ENCODE data around the gene FAM13C. TPM values are rescaled to one million over a fixed set of nuclear protein-coding genes. Genes with fewer than 3 reads are reported as not detected.

The FAM13C gene
- total and polyA plus RNA-seq, 9 of the 15 experiments (the other 6 are each of a cell fraction or from before 2014, with no cell fraction given) = not detected

DNA sequence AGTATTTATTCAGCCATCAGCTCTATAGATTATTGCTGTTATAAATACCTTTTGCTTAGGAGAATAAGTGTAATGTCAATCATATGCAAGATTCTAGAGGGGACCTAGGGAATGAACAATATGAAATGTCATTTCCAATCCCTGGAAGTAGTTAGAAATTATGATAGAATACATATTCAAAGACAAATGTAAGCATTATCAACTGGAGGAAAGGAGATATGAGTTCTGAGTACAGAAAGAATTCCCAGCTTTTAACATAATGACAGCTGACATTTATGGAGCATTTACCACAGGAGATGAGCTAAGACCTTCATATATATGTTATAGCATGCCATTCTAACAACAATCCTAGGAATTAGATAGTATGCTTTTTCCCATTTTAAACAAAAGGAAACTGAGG lies 86.2 kb downstream of the FAM13C start:
- Histone ChIP-seq H3K4me2 (ENCODE audit: insufficient read depth, low read length) (no peak overlapping the region), H3K9me1 (ENCODE audit: control insufficient read depth, insufficient read depth, low read length) (no peaks in the 10 kb centered on the region), H4K20me1 (replicated peaks; ENCODE audit: control insufficient read depth, insufficient read depth, low read length) (no peaks in the 10 kb centered on the region; the same call in 1 of the 2 replicates), H2AFZ (ENCODE audit: low read depth, low read length) (no peak overlapping the region), H3K36me3 (ENCODE audit: control insufficient read depth, insufficient read depth, low read length) (no peaks in the 10 kb centered on the region), H3K9ac (ENCODE audit: insufficient read depth in 1 of 2, low read depth in 2 of 2, low read length in 2 of 2) (no peak overlapping the region), H3K79me2 (ENCODE audit: control insufficient read depth, insufficient read depth, low read length) (no peaks in the 10 kb centered on the region), H3K4me3 (no peak overlapping the region), H3K4me1 (replicated peaks in 1 of 2; ENCODE audit: control insufficient read depth in 2 of 2, insufficient read depth in 2 of 2, low read length in 2 of 2) (no peaks in the 10 kb centered on the region), H3K27me3 (ENCODE audit: control insufficient read depth in 2 of 2, insufficient read depth in 2 of 2, low read length in 2 of 2) (no peaks in the 10 kb centered on the region), H3K27ac (ENCODE audit: extremely low read depth, low read depth, low read length) (no peak overlapping the region), H3K9me3 (replicated peaks; ENCODE audit: control insufficient read depth, insufficient read depth, low read depth, low read length) (no peaks in the 10 kb centered on the region; the same call in 1 of the 2 replicates)
- in situ Hi-C loops (cut with MboI) = no loop called here
- DNase-seq (ENCODE audit: extremely low read depth in 1 of 4, low spot score in 3 of 4) = no peak
- no peak for ATAC-seq
- no TSS peak for BruUV-seq (replicated peaks)
- no peak for FAIRE-seq
- ChIA-PET POLR2A (no interaction called here), CTCF (ENCODE audit: low intra/inter-chr PET ratio) (no interaction called here)
- intact Hi-C loops (cut with micrococcal nuclease) = no loop called here
- TF ChIP-seq, protein P1, sequence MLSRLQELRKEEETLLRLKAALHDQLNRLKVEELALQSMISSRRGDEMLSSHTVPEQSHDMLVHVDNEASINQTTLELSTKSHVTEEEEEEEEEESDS (CRISPR knock-in tag; IDR thresholded peaks at IDR 0.05) = no peak
- TF ChIP-seq, protein P2, sequence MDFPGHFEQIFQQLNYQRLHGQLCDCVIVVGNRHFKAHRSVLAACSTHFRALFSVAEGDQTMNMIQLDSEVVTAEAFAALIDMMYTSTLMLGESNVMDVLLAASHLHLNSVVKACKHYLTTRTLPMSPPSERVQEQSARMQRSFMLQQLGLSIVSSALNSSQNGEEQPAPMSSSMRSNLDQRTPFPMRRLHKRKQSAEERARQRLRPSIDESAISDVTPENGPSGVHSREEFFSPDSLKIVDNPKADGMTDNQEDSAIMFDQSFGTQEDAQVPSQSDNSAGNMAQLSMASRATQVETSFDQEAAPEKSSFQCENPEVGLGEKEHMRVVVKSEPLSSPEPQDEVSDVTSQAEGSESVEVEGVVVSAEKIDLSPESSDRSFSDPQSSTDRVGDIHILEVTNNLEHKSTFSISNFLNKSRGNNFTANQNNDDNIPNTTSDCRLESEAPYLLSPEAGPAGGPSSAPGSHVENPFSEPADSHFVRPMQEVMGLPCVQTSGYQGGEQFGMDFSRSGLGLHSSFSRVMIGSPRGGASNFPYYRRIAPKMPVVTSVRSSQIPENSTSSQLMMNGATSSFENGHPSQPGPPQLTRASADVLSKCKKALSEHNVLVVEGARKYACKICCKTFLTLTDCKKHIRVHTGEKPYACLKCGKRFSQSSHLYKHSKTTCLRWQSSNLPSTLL (IDR thresholded peaks at IDR 0.05) = no peak
- TF ChIP-seq, protein P3, sequence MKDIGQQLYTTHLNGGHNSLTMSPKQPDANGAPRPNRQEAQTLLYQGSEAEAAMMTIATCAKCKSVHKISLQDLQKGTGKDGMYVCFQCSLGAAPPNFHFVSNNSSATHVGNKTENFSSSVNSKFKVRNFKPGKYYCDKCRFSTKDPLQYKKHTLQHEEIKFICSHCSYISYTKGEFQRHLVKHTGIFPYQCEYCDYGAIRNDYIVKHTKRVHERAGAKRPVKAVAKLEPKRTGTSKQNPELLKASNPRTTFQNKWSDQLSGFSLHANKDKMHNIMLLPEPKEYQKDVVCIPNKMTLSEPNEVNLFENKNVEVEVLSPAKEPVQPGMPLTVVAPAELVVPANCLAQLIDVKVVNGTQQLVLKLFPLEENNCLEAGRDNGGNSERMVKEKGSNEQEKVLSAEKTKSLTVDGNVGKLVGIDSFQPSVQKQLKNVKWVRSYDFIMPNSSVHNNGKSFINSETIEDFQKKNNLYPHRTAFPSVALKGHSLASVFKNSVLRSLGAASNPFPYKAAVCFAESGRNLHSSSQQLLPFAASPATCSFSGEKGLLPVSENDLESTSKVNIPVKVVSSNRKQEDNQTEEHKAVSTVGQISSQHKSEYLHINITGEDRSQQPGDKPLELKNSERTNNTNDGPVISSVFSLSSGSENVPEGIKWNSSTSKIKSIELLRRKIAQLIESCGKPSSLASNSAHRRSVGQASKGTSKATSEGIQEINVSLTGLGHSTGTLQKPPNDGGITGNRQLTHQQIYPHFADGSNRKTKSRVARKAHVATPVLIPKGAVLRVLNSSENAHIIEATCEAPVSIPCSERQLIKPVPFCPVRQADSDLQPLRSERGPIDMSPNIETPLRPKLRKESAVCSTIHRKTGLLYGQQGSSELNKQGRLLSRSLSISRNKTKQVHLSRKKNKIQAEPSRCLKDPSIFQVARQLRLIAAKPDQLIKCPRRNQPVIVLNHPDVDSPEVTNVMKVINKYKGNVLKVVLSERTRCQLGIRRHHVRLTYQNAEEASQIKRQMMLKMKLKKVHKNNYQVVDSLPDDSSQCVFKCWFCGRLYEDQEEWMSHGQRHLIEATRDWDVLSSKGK (CRISPR knock-in tag; IDR thresholded peaks at IDR 0.05) = no peak
- TF ChIP-seq RBM17 (IDR thresholded peaks at IDR 0.05; ENCODE audit: borderline replicate concordance, low read depth, low read length) = no peak
- no peak for TF ChIP-seq SOX6 (IDR thresholded peaks at IDR 0.05)
- TF ChIP-seq MEF2D (tag; conservative IDR thresholded peaks at IDR 0.05; ENCODE audit: low read depth) = no peak
- TF ChIP-seq GTF2F1 (IDR thresholded peaks at IDR 0.05; ENCODE audit: low read depth, low read length) = no peak
- TF ChIP-seq XRCC5 (IDR thresholded peaks at IDR 0.05; ENCODE audit: low read depth, low read length) = no peak
- no peak for TF ChIP-seq MAFG (tag; conservative IDR thresholded peaks at IDR 0.05)
- TF ChIP-seq SNRNP70 (optimal IDR thresholded peaks at IDR 0.05; ENCODE audit: low read depth, low read length) = no peak
- TF ChIP-seq TFAM (CRISPR knock-in tag; conservative IDR thresholded peaks at IDR 0.05) = no peak
- no peak for TF ChIP-seq PHB (CRISPR knock-in tag; IDR thresholded peaks at IDR 0.05)
- TF ChIP-seq, protein P4, sequence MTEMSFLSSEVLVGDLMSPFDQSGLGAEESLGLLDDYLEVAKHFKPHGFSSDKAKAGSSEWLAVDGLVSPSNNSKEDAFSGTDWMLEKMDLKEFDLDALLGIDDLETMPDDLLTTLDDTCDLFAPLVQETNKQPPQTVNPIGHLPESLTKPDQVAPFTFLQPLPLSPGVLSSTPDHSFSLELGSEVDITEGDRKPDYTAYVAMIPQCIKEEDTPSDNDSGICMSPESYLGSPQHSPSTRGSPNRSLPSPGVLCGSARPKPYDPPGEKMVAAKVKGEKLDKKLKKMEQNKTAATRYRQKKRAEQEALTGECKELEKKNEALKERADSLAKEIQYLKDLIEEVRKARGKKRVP (CRISPR knock-in tag; IDR thresholded peaks at IDR 0.05) = no peak
- TF ChIP-seq, protein P5, sequence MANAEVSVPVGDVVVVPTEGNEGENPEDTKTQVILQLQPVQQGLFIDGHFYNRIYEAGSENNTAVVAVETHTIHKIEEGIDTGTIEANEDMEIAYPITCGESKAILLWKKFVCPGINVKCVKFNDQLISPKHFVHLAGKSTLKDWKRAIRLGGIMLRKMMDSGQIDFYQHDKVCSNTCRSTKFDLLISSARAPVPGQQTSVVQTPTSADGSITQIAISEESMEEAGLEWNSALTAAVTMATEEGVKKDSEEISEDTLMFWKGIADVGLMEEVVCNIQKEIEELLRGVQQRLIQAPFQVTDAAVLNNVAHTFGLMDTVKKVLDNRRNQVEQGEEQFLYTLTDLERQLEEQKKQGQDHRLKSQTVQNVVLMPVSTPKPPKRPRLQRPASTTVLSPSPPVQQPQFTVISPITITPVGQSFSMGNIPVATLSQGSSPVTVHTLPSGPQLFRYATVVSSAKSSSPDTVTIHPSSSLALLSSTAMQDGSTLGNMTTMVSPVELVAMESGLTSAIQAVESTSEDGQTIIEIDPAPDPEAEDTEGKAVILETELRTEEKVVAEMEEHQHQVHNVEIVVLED (CRISPR knock-in tag; IDR thresholded peaks at IDR 0.05) = no peak
- TF ChIP-seq SIN3A (IDR thresholded peaks at IDR 0.05; ENCODE audit: borderline replicate concordance in 2 of 2, control insufficient read depth in 1 of 2, low read depth in 2 of 2, low read length in 2 of 2) = no peak
- TF ChIP-seq EGR1 (conservative IDR thresholded peaks at IDR 0.05) = no peak
- no peak for TF ChIP-seq ZFP36 (IDR thresholded peaks at IDR 0.05; ENCODE audit: low read depth, low read length, partially characterized antibody)
